Trophoblast cell (in vitro differentiated cells and primary cell): ENCODE measurements around the gene RADIL.
A peak's percentile ranks its signal among the peaks of the same experiment; 100 is the strongest.

Experiments used
- DNase-seq, 2 donors: peaks; one replicate each; pipeline ENCODE4 v3.0.0-alpha.2; 2016
- H2AFZ ChIP-seq: 2 replicates; pipeline ENCODE4 v1.6.1; 2013; ENCODE audit warnings: low read length, moderate library complexity, mild to moderate bottlenecking; ENCODE audit not compliant: insufficient read depth, poor library complexity
- H2AK5ac ChIP-seq: 2 replicates; pipeline ENCODE4 v1.6.1; 2013; ENCODE audit warnings: mild to moderate bottlenecking, low read length
- H2BK120ac ChIP-seq: 2 replicates; pipeline ENCODE4 v1.6.1; 2013; ENCODE audit warnings: low read length, mild to moderate bottlenecking, moderate library complexity; ENCODE audit not compliant: insufficient read depth, poor library complexity
- H2BK12ac ChIP-seq: 2 replicates; pipeline ENCODE4 v1.6.1; 2013; ENCODE audit warnings: mild to moderate bottlenecking, low read length, moderate library complexity
- H2BK5ac ChIP-seq: 2 replicates; pipeline ENCODE4 v1.6.1; 2013; ENCODE audit warnings: low read length, low read depth, moderate library complexity, mild to moderate bottlenecking; ENCODE audit not compliant: poor library complexity
- H3K14ac ChIP-seq: 2 replicates; pipeline ENCODE4 v1.6.1; 2013; ENCODE audit warnings: mild to moderate bottlenecking, low read length
- H3K18ac ChIP-seq: 2 replicates; pipeline ENCODE4 v1.6.1; 2013; ENCODE audit warnings: mild to moderate bottlenecking, low read length
- H3K23ac ChIP-seq: 2 replicates; pipeline ENCODE4 v1.6.1; 2013; ENCODE audit warnings: low read length
- H3K27ac ChIP-seq: 2 replicates; pipeline ENCODE4 v1.5.1; 2013; ENCODE audit warnings: low read depth, mild to moderate bottlenecking, inconsistent platforms, low read length, moderate library complexity
- H3K27me3 ChIP-seq: 2 replicates; pipeline ENCODE4 v1.6.1; 2013; ENCODE audit warnings: inconsistent platforms, mild to moderate bottlenecking, low read length, moderate library complexity; ENCODE audit not compliant: insufficient read depth
- H3K36me3 ChIP-seq, 2 experiments: 1 replicate in 1 of 2; 2 replicates in 1 of 2; pipeline ENCODE4 v1.6.1; 2013; ENCODE audit warnings: low read length in 2 of 2, mild to moderate bottlenecking in 2 of 2, moderate library complexity in 1 of 2; ENCODE audit not compliant: insufficient read depth in 2 of 2, control insufficient read depth in 1 of 2
- H3K4ac ChIP-seq: 2 replicates; pipeline ENCODE4 v1.6.1; 2013; ENCODE audit warnings: low read depth, mild to moderate bottlenecking, low read length, moderate library complexity
- H3K4me1 ChIP-seq, 2 experiments: 1 replicate in 1 of 2; 2 replicates in 1 of 2; pipeline ENCODE4 v1.6.1; 2013; ENCODE audit warnings: low read length in 2 of 2, mild to moderate bottlenecking in 2 of 2, moderate library complexity in 1 of 2; ENCODE audit not compliant: insufficient read depth in 2 of 2, control insufficient read depth in 1 of 2
- H3K4me2 ChIP-seq: 2 replicates; pipeline ENCODE4 v1.6.1; 2013; ENCODE audit warnings: inconsistent platforms, mild to moderate bottlenecking, low read length, moderate library complexity
- H3K4me3 ChIP-seq: 2 replicates; pipeline ENCODE4 v1.5.1; 2013; ENCODE audit warnings: mild to moderate bottlenecking, low read depth, low read length, inconsistent platforms
- H3K79me1 ChIP-seq: one replicate; pipeline ENCODE4 v1.6.1; 2013; ENCODE audit warnings: low read length
- H3K79me2 ChIP-seq: 2 replicates; pipeline ENCODE4 v1.6.1; 2013; ENCODE audit warnings: low read length, mild to moderate bottlenecking; ENCODE audit not compliant: control insufficient read depth, insufficient read depth, poor library complexity
- H3K9ac ChIP-seq: 2 replicates; pipeline ENCODE4 v1.6.1; 2013; ENCODE audit warnings: mild to moderate bottlenecking, low read length
- H3K9me3 ChIP-seq: 2 replicates; pipeline ENCODE4 v1.6.1; 2013; ENCODE audit warnings: low read depth, mild to moderate bottlenecking, control low read depth, inconsistent platforms, low read length; ENCODE audit not compliant: insufficient read depth
- H4K12ac ChIP-seq: 2 replicates; pipeline ENCODE4 v1.6.1; 2013; ENCODE audit warnings: low read depth, mild to moderate bottlenecking, low read length, moderate library complexity
- H4K8ac ChIP-seq: 2 replicates; pipeline ENCODE4 v1.6.1; 2013; ENCODE audit warnings: low read depth, mild to moderate bottlenecking, low read length, moderate library complexity
- H4K91ac ChIP-seq: one replicate; pipeline ENCODE4 v1.6.1; 2013; ENCODE audit warnings: low read depth, mild to moderate bottlenecking, low read length, moderate library complexity
- WGBS: extraction: QIAGEN DNeasy Blood & Tissue Kit; methylation state at CpG from one replicate; pipeline ENCODE4 v1.1.7; 2013; ENCODE audit warnings: missing lambda C conversion rate; ENCODE audit not compliant: insufficient read length, insufficient coverage; ENCODE audit errors: extremely low coverage; 5-methylcytosine and 5-hydroxymethylcytosine counted together

The RADIL gene

GRCh38 chr7:4833691-4834600 is 49.6 kb downstream of the RADIL start:
- no peak overlapping the region for H4K8ac ChIP-seq
- no peaks in the 10 kb centered on the region for H3K4me1 ChIP-seq
- no peaks in the 10 kb centered on the region for H3K79me2 ChIP-seq
- no peak overlapping the region for H3K4me2 ChIP-seq
- no peaks in the 10 kb centered on the region for H3K36me3 ChIP-seq
- H2BK120ac ChIP-seq = no peak overlapping the region
- H2AFZ ChIP-seq = no peak overlapping the region
- no peak overlapping the region for H3K14ac ChIP-seq
- H3K18ac ChIP-seq = no peak overlapping the region
- no peak overlapping the region for H3K9ac ChIP-seq
- no peak overlapping the region for H2BK12ac ChIP-seq
- no peak overlapping the region for H4K12ac ChIP-seq
- H3K9me3 ChIP-seq = peaks cover 2% of the 10 kb centered on the region
- DNase-seq = peak in 1 of 2 donors; percentile 50
- no peak overlapping the region for H3K4me3 ChIP-seq
- H3K27me3 ChIP-seq = no peaks in the 10 kb centered on the region
- H3K27ac ChIP-seq = no peak overlapping the region
- no peak overlapping the region for H2AK5ac ChIP-seq
- WGBS = no CpG with 5 or more reads among the region's 36 CpGs
- no peak overlapping the region for H4K91ac ChIP-seq
- no peak overlapping the region for H3K4ac ChIP-seq
- no peak overlapping the region for H3K23ac ChIP-seq
- no peak overlapping the region for H2BK5ac ChIP-seq
- no peaks in the 10 kb centered on the region for H3K79me1 ChIP-seq

GRCh38 chr7:4833176-4833575 is 50.3 kb downstream of the RADIL start:
- H2BK5ac ChIP-seq = no peak overlapping the region
- H3K4me2 ChIP-seq = no peak overlapping the region
- no peak overlapping the region for H3K23ac ChIP-seq
- H3K9me3 ChIP-seq = peaks cover 2% of the 10 kb centered on the region
- no peak overlapping the region for H3K18ac ChIP-seq
- H3K79me1 ChIP-seq = no peaks in the 10 kb centered on the region
- H3K79me2 ChIP-seq = no peaks in the 10 kb centered on the region
- no peak overlapping the region for H3K4ac ChIP-seq
- no peak overlapping the region for H4K12ac ChIP-seq
- no CpG with 5 or more reads among the region's 17 CpGs for WGBS
- H2AFZ ChIP-seq = no peak overlapping the region
- no peaks in the 10 kb centered on the region for H3K27me3 ChIP-seq
- H2BK120ac ChIP-seq = no peak overlapping the region
- H4K91ac ChIP-seq = no peak overlapping the region
- no peak overlapping the region for H2BK12ac ChIP-seq
- no peak overlapping the region for H3K4me3 ChIP-seq
- H4K8ac ChIP-seq = no peak overlapping the region
- H3K27ac ChIP-seq = no peak overlapping the region
- H3K36me3 ChIP-seq = no peaks in the 10 kb centered on the region
- H3K4me1 ChIP-seq = no peaks in the 10 kb centered on the region
- peak; percentile 25 to 60 for DNase-seq
- no peak overlapping the region for H3K9ac ChIP-seq
- H2AK5ac ChIP-seq = no peak overlapping the region
- H3K14ac ChIP-seq = no peak overlapping the region

DNA sequence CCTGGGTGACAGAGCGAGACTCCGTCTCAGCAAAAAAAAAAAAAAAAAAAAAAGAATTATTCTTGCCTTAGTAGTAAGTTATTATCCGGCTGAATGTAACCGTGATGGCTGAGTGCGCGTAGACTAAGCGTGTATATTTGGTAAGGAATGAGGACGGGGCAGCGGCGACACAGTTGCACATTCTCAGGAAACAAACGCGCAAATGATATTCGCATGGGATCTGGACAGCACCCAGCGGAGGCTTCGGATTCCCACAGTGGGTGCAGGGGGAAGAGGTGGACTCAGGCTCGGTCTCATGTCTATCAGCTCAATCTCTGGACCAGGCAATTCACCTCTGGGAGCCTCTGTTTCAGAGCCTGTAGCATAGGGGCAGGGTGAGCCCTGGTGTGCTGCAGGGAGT is 50.8 kb downstream of the RADIL start:
- no peak overlapping the region for H3K4me3 ChIP-seq
- no peak overlapping the region for H2AK5ac ChIP-seq
- H4K12ac ChIP-seq = no peak overlapping the region
- no peak overlapping the region for H4K91ac ChIP-seq
- no peaks in the 10 kb centered on the region for H3K36me3 ChIP-seq
- DNase-seq = peak; percentile 75 to 91
- WGBS = no CpG with 5 or more reads among the region's 16 CpGs
- H3K79me1 ChIP-seq = no peaks in the 10 kb centered on the region
- H3K23ac ChIP-seq = no peak overlapping the region
- no peaks in the 10 kb centered on the region for H3K79me2 ChIP-seq
- no peak overlapping the region for H3K18ac ChIP-seq
- H3K14ac ChIP-seq = no peak overlapping the region
- H2BK120ac ChIP-seq = no peak overlapping the region
- no peak overlapping the region for H2BK5ac ChIP-seq
- H3K9me3 ChIP-seq = peaks cover 2% of the 10 kb centered on the region
- H3K4me1 ChIP-seq = no peaks in the 10 kb centered on the region
- no peak overlapping the region for H4K8ac ChIP-seq
- no peak overlapping the region for H3K4me2 ChIP-seq
- no peak overlapping the region for H3K9ac ChIP-seq
- H3K4ac ChIP-seq = no peak overlapping the region
- H2AFZ ChIP-seq = no peak overlapping the region
- no peak overlapping the region for H3K27ac ChIP-seq
- no peak overlapping the region for H2BK12ac ChIP-seq
- no peaks in the 10 kb centered on the region for H3K27me3 ChIP-seq

DNA sequence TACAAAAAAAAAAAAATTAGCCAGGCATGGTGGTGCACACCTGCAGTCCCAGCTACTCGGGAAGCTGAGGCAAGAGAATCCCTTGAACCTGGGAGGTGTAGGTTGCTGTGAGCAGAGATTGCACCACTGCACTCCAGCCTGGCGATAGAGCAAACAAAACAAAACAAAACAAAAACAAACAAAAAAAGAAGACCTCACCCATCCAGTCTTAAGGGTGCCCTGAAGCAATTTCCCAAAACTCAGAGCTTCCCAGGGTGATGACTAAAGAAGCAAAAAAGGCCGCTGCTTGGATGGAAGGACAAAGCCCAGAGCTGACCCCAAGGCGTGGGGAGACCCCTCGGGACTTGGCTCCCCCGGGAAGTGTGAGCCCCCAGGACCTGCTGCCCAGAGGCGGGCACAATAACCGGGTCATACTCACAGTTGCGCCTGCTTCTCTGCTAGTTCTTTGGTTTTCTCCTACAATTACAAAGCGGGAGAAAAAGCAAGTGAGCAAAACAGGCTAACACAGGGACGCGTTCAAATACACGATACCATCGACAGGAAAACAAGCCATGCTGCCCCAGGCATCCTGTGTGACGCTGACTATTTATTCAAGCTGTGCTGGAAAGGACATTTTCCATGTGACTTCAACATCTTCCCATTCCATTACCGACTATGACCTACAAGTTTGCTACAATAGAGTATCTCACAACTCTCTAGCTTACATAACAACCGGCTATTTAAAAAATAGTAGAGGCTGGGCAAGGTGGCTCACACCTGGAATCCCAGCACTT is 51.6 kb downstream of the RADIL start:
- WGBS = no CpG with 5 or more reads among the region's 17 CpGs
- H3K4me1 ChIP-seq = no peaks in the 10 kb centered on the region
- no peak overlapping the region for H3K4ac ChIP-seq
- H3K23ac ChIP-seq = no peak overlapping the region
- H4K91ac ChIP-seq = no peak overlapping the region
- H3K79me2 ChIP-seq = no peaks in the 10 kb centered on the region
- no peak overlapping the region for H2AK5ac ChIP-seq
- no peak overlapping the region for H3K27ac ChIP-seq
- no peak overlapping the region for H2BK120ac ChIP-seq
- no peak overlapping the region for H3K4me2 ChIP-seq
- H4K12ac ChIP-seq = no peak overlapping the region
- H2BK5ac ChIP-seq = no peak overlapping the region
- H3K27me3 ChIP-seq = no peaks in the 10 kb centered on the region
- no peak overlapping the region for H3K18ac ChIP-seq
- H3K14ac ChIP-seq = no peak overlapping the region
- H3K9ac ChIP-seq = no peak overlapping the region
- peak; percentile 88 to 95 for DNase-seq
- no peaks in the 10 kb centered on the region for H3K79me1 ChIP-seq
- H3K9me3 ChIP-seq = peaks cover 2% of the 10 kb centered on the region
- no peak overlapping the region for H2BK12ac ChIP-seq
- H3K36me3 ChIP-seq = no peaks in the 10 kb centered on the region
- H4K8ac ChIP-seq = no peak overlapping the region
- no peak overlapping the region for H2AFZ ChIP-seq
- no peak overlapping the region for H3K4me3 ChIP-seq
